Stimulated activated effector memory CD8-positive, alpha-beta T cell treated with anti-CD3 and anti-CD28 coated beads, Interleukin-12 subunit alpha, Interleukin-12 subunit beta, amount 100 ng/mL, for 72 hours (primary cell): Measurements from ENCODE around the gene RPN1.
"Not testable (repeated sequence)": the region's sequence is repeated elsewhere in the genome, so short reads cannot be mapped to it uniquely, and the experiment has no call there.

Experiments
- ATAC-seq: fragments of 150-1000 bp; cut with Tn5 transposase; 2 replicates; pipeline ENCODE4 v1.10.0; 2021
- DNase-seq, 2 donors: peaks; one replicate each; pipeline ENCODE4 v3.0.0; 2021 to 2022; ENCODE audit warnings: low spot score in 2 of 2
- H3K27ac Mint-ChIP-seq: one replicate; pipeline ENCODE4 v1.8.0; 2022; ENCODE audit warnings: mild to moderate bottlenecking, mixed read lengths
- H3K36me3 Mint-ChIP-seq: one replicate; pipeline ENCODE4 v1.8.0; 2022; ENCODE audit warnings: mild to moderate bottlenecking, mixed read lengths
- H3K4me1 Mint-ChIP-seq: one replicate; pipeline ENCODE4 v1.8.0; 2022; ENCODE audit warnings: mixed read lengths
- H3K4me3 Mint-ChIP-seq: one replicate; pipeline ENCODE4 v1.8.0; 2022; ENCODE audit warnings: mild to moderate bottlenecking, mixed read lengths
- H3K9me3 Mint-ChIP-seq: one replicate; pipeline ENCODE4 v1.8.0; 2022; ENCODE audit warnings: mixed read lengths

The RPN1 gene

DNA sequence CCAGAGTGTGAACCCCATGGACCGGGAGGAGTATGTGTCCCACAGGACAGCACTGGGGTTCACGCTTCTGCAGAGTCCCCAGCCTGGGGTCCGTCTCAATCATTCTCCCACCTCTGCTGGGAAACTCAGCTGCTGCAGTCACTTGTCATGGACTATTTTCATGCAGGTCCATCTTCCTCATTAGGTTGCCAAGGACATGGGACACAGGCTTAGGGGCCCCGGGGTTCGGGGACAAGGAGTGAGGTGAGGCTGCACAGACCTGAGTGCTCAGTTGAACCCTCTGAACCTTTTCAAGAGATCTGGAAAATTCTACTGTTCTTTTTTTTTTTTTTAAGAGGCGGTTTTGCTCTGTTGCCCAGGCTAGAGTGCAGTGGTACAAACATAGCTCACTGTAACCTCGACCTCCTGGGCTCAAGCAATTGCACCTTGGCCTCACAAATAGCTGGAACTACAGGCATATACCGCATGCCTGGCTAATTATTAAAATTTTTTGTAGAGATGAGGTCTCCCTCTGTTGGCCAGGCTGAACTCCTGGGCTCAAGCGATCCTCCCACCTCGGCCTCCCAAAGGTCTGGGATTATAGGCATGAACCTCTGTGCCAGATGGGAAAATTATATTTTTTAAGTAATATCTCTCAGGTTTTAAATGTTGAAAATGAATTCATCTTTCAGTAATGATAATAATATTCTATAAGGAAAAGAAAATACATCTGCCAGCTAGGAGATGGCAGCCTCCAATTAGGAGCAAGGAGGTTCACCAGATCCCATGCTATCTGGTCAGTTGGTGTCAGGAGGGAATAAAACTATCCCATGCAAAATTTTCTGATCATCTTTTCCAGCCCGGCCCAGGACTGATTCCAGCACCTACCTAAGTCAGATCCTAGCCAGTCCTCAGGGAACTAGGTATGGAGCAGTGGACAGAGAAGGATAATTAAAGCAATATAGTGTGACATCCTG lies 45.2 kb downstream of the RPN1 start:
- no peaks in the 10 kb centered on the region for H3K36me3 Mint-ChIP-seq
- H3K27ac Mint-ChIP-seq: no peak overlapping the region
- no peaks in the 10 kb centered on the region for H3K4me1 Mint-ChIP-seq
- no peak for ATAC-seq
- no peak for DNase-seq
- no peaks in the 10 kb centered on the region for H3K9me3 Mint-ChIP-seq
- no peak overlapping the region for H3K4me3 Mint-ChIP-seq

DNA sequence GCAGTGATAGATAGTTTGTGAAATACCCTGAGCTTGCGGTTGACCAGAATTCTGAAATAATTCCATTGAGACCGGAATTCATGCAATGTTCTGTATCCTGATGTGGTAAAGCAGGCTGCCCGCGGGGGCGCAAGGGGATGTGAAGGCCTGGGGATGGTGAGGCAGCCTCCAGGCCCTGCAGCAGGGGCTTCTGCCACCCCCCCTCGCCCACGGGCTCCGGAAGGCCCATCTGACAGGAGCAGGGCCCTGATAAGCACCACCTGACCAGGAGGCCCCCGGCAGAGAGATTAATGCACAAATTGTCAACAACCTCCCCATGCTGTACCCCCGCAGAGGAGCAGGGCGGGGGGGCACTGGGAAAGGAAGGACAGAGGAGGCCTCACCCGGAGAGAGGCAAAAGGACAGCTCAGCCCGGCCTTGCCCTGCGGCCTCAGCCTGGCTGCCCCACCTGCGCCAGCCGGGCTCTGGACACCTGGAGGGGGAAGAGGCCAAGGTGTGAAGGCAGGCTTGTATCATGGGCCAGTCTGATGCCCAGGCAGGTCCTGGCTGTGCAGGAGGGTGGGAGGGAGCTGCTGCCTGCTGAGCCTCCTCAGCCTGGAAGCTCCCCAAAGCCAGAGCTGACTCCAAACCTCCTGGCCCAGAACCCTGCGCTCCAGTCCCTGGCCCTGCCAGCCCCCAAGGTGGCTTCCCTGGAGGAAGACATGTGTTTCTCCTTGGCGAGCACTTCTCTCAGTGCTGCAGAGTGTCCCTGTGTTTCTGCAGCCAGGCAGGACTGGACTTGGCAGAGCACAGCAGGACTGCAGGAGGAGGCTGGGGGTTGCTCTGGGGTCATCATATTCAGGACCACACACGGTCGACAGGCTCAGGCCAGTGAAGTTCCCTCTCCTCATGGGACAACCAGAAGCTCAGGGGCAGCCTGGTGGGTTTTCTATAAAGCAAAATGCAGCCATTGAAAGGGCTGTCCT lies 46.5 kb downstream of the RPN1 start:
- ATAC-seq (no peak), DNase-seq (no peak)
- H3K36me3 Mint-ChIP-seq: no peaks in the 10 kb centered on the region
- no peaks in the 10 kb centered on the region for H3K4me1 Mint-ChIP-seq
- H3K9me3 Mint-ChIP-seq: no peaks in the 10 kb centered on the region
- no peak overlapping the region for H3K27ac Mint-ChIP-seq
- no peak overlapping the region for H3K4me3 Mint-ChIP-seq

DNA sequence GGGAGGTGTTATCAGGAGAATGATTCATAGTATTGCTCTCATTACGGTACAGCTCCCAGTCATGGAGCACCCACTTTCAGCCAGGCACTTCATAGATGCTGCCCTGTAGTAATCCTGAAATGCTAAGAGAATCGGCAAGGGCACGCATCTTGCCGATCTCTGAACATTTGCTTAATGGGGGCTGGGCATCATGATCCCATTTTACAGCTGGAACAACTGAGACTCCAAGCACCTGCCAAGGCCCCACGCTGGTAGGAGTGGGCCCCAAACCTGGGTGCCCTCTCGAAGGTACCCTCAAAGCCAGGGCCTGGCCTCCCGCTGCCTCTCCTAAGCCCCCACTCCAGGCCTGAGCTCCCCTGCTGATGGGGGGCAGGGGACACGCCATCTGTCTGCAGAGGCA lies 47.3 kb downstream of the RPN1 start:
- no peak for DNase-seq

DNA sequence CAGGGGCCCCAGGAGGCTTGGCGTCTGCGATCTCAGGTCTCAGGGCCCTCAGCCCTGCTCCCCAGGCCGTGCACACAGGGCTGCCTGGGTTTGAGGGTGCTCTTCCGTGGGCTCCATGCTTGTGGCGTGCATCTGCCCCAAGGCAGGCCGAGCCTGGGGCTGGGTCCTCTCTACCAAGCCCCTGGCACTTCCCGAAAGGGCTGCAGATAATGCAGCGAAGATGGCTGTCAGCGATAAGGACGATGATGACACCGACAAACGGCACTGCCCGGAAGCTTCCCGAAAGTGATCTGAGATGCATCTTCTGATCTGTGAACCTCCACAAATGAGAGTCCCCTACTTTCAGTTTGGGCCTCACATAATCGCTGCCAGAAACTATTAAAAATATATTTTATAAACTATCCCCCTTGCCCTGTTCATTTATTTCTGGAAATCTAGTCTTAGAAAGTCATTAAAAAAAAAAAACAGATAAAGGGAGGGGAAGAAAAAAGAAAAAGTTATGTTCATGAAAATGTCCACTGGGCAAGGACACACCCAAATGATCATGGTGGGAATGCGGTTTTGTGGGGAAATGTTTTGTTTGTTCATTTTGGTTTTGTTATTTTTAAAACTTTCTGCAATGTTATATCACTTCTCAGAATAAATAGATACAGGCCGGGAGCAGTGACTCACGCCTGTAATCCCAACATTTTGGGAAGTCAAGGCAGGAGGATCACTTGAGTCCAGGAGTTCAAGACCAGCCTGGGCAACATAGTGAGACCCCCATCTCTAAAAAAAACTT lies 51.5 kb downstream of the RPN1 start:
- Mint-ChIP-seq H3K9me3 (no peaks in the 10 kb centered on the region), H3K27ac (peak overlapping the region; percentile 45), H3K36me3 (no peaks in the 10 kb centered on the region), H3K4me3 (no peak overlapping the region), H3K4me1 (peaks cover 9% of the 10 kb centered on the region)
- DNase-seq (no peak), ATAC-seq (no peak)

More for the DNA sequence above, 47.3 kb downstream of the RPN1 start:
- no peaks in the 10 kb centered on the region for H3K4me1 Mint-ChIP-seq
- H3K36me3 Mint-ChIP-seq: no peaks in the 10 kb centered on the region
- ATAC-seq: no peak
- no peak overlapping the region for H3K4me3 Mint-ChIP-seq
- H3K27ac Mint-ChIP-seq: no peak overlapping the region
- no peaks in the 10 kb centered on the region for H3K9me3 Mint-ChIP-seq

DNA sequence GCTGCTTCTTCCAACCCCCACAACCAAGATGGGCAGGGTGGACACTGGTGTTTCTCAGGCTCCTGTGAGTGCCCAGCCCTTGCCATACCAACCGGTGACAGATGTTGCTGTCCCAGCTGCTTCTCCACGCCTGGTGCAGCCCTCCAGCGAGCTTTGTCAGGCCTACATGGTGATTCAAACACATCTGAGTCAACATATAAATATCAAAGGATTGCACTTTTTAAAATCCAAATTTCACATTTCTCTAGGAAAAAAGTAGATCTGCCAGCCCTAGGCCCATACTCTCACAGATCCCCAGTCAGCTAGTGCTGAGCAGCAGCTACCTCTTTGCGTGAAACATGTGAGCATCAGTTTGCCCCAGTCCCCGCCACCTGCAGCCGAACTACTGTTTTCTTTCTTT lies 52.7 kb downstream of the RPN1 start:
- Mint-ChIP-seq H3K4me1 (peaks cover 9% of the 10 kb centered on the region), H3K9me3 (no peaks in the 10 kb centered on the region), H3K27ac (peak overlapping the region; percentile 66), H3K36me3 (no peaks in the 10 kb centered on the region), H3K4me3 (no peak overlapping the region)
- DNase-seq (no peak), ATAC-seq (no peak)

DNA sequence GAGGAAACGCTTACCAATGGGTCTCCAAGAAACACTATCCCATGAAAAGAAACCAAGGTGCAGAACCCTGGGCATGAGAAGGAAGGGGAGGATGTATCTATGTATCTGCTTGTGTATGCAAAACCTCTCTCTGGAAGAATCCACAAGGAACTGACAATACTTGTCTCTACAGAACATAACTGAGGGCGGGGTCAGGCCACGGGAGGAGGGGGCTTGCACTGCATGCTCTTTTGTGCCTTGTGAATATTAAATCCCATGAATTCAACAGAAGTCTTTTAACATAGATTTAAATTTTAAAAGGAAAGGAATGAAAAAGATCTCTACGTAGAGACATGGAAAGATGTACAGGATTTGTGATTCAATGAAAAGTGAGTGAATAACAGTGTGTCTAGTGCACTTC lies 57.8 kb downstream of the RPN1 start:
- peaks cover 9% of the 10 kb centered on the region for H3K4me1 Mint-ChIP-seq

DNA sequence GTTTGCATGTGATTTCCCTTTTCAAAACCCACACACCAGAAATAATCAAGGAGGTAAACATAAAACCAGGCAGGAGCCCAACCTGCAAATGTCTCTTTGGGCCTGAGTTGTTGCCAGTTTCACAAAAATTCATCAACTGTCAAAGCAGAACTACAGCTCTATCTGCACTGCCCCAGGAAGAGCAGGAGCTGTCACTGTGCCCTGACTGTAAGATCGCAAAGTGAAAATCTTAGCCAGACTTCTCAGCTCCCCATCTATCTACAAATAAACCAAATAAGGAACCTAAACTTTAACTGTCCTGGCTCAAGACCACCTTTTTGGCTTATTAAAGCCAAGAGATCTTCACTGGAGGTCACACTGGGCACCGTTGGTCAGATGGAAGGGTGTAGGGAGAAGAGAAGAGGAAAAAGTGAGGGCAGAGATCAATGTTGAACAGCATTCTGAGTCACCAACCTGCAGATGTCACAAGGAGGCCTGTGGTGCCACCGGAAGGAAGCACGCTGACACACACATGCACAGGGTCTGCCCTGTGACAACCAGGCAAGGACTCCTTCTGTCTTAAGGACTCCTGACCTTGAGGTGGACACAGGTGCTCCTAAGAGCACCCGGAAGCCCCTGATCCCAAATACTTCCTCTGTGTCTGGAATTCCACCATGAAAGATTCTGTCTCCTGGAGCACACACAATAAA lies 58.7 kb downstream of the RPN1 start:
- peak; percentile 78 for ATAC-seq
- H3K27ac Mint-ChIP-seq: no peak overlapping the region
- H3K4me3 Mint-ChIP-seq: peak overlapping the region; percentile 22
- H3K4me1 Mint-ChIP-seq: peaks cover 4% of the 10 kb centered on the region
- DNase-seq: no peak
- no peaks in the 10 kb centered on the region for H3K36me3 Mint-ChIP-seq
- H3K9me3 Mint-ChIP-seq: no peaks in the 10 kb centered on the region

More for the DNA sequence above, 57.8 kb downstream of the RPN1 start:
- Mint-ChIP-seq H3K9me3 (no peaks in the 10 kb centered on the region), H3K36me3 (no peaks in the 10 kb centered on the region), H3K4me3 (no peak overlapping the region), H3K27ac (no peak overlapping the region)
- ATAC-seq (no peak), DNase-seq (no peak)

DNA sequence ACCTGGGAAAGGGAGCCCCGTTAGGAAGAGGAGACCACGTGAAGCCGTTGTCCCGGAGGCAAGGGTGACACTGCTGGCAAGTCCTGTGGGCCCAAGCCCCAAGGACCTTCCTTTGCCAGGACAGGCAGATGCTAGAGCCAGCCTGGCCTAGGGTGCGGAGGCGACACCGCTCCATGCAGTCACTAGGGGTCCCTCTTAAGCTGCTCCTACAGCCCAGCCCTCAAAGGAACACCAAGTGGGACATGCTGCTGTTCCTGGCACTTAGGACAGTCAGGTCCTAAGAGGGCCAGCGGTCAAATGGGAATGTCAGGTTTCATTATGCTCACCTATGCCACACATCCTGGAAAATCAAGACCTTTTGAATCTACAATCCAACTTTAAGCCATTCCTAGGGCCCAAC lies 59.7 kb downstream of the RPN1 start:
- Mint-ChIP-seq H3K9me3 (no peaks in the 10 kb centered on the region), H3K4me3 (no peak overlapping the region), H3K27ac (peak overlapping the region; percentile 12), H3K4me1 (no peaks in the 10 kb centered on the region), H3K36me3 (no peaks in the 10 kb centered on the region)
- DNase-seq (no peak), ATAC-seq (no peak)

DNA sequence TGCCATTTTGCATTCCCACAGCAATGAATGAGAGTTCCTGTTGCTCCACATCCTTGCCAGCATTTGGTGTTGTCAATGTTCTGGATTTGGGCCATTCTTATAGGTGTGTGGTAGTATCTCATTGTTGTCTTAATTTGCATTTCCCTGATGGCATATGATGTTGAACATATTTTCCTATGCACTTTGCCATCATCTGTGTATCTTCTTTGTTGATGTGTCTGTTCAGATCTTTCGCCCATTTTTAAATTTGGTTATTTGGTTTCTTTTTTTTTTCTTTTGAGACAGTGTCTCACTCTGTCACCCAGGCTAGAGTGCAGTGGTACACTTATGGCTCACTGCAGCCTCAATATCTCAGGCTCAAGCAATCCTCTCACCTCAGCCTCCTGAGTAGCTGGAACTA lies 60.6 kb downstream of the RPN1 start:
- H3K4me3 Mint-ChIP-seq, ATAC-seq, H3K4me1 Mint-ChIP-seq, H3K36me3 Mint-ChIP-seq, H3K9me3 Mint-ChIP-seq, DNase-seq: not testable (repeated sequence)
- peak overlapping the region; percentile 12 for H3K27ac Mint-ChIP-seq

DNA sequence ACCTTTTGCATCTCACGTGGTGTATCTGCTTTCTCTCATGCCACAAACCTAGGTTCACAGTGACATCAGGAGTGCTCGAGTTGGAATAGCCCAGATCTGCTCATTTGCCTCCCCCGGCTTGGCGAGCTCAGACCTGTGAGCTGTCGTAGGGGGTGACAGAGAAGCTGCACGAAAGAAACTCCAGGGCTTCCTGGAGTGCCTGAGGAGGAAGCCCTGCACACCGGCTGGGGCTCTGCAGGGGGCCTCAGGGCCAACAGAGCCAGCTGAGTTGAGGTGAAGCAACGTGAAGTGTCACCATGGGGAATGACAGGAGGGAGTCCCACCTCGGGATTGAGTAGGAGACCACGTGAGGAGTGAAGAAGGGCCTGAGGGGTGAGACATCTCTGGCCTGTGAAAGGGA lies 62.5 kb downstream of the RPN1 start:
- ATAC-seq: no peak
- Mint-ChIP-seq H3K4me3 (no peak overlapping the region), H3K27ac (peak overlapping the region; percentile 60), H3K36me3 (no peaks in the 10 kb centered on the region), H3K9me3 (no peaks in the 10 kb centered on the region), H3K4me1 (no peaks in the 10 kb centered on the region)
- no peak for DNase-seq

DNA sequence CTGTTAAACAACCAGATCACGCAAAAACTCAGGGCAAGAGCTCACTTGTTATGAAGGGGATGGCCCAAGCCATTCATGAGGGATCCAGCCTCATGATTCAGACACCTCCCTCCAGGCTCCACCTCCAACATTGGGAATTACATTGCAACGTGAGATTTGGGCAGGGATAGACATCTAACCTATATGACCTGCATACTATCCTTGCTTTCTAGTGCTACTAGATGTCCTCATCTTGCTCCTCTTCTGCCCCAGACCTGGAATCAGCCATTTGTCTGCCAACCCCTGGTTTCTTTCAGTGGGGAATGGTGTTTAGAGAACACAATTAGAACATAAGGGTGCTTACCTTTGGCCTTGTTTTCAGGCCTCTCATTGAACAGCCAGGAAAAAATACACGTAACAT lies 63.2 kb downstream of the RPN1 start:
- Mint-ChIP-seq H3K4me3 (no peak overlapping the region), H3K27ac (peak overlapping the region; percentile 60), H3K4me1 (no peaks in the 10 kb centered on the region), H3K36me3 (no peaks in the 10 kb centered on the region), H3K9me3 (no peaks in the 10 kb centered on the region)
- no peak for DNase-seq
- ATAC-seq: no peak

DNA sequence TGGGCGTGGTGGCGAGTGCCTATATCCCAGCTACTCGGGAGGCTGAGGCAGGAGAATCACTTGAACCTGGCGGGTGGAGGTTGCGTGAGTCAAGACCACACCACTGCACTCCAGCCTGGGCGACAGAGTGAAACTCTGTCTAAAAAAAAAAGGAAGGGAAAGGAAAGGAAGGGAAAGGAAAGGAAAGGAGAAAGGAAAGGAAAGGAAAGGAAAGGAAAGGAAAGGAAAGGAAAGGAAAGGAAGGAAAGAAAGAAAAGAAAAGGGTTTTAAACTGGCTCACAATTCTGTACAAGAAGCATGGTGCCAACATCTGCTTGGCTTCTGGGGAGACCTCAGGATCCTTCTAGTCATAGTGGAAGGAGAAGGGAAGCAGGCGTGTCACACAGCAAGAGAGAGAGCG lies 63.7 kb downstream of the RPN1 start:
- DNase-seq, H3K4me3 Mint-ChIP-seq: not testable (repeated sequence)

DNA sequence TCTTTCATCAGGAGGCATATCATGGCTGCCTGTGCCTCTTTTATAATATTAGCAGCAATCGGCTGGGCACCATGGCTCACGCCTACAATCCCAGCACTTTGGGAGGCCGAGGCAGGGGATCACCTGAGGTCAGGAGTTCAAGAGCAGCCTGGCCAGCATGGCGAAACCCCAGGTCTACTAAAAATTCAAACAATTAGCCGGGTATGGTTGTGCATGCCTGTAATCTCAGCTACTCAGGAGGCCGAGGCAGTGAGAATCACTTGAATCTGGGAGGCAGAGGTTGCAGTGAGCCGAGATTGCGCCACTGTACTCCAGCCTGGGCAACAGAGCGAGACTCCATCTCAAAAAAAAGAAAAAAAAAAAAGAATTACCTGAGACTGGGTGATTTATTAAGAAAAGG lies 64.2 kb downstream of the RPN1 start:
- H3K4me3 Mint-ChIP-seq, H3K9me3 Mint-ChIP-seq: not testable (repeated sequence)
- peak overlapping the region; percentile 50 for H3K27ac Mint-ChIP-seq

More for the DNA sequence above, 63.7 kb downstream of the RPN1 start:
- not testable (repeated sequence) for H3K36me3 Mint-ChIP-seq, H3K9me3 Mint-ChIP-seq, ATAC-seq, H3K4me1 Mint-ChIP-seq, H3K27ac Mint-ChIP-seq

DNA sequence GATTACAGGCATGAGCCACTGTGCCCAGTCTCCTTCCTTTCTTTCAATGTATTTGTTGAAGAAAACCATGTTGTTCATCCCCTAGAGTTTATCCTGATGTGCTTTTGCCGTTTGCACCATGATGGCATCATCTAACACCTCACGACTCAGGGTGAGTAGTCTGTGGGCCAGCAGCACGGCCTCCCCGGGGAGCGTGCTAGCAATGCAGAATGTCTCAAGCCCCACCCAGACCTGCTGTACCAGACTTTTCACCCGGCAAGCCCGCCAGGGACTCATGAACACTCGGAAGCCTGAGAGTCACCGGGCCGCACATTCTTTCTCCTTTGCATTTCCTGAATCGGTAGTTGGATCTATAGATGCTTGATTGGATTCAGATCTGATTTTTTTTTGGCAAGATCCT lies 64.6 kb downstream of the RPN1 start:
- H3K27ac Mint-ChIP-seq: peak overlapping the region; percentile 50
- no peaks in the 10 kb centered on the region for H3K36me3 Mint-ChIP-seq
- DNase-seq (no peak), ATAC-seq (no peak)
- H3K9me3 Mint-ChIP-seq: no peaks in the 10 kb centered on the region
- H3K4me3 Mint-ChIP-seq: no peak overlapping the region
- no peaks in the 10 kb centered on the region for H3K4me1 Mint-ChIP-seq

More for the DNA sequence above, 64.2 kb downstream of the RPN1 start:
- not testable (repeated sequence) for H3K36me3 Mint-ChIP-seq, DNase-seq, ATAC-seq, H3K4me1 Mint-ChIP-seq
